ENCODE data around the gene AFMID.

GRCh38 chr17:78144736-78145641 lies 42.2 kb upstream of the AFMID start:
- TF ChIP-seq MAFF (IDR thresholded peaks at IDR 0.05; ENCODE audit: low read length) (no peak), BRCA1 (IDR thresholded peaks at IDR 0.05) (no peak), BRCA1 (CRISPR knock-in tag; IDR thresholded peaks at IDR 0.05) (no peak), MEF2A (IDR thresholded peaks at IDR 0.05; ENCODE audit: control insufficient read depth, low read depth, low read length) (no peak), ZNF707 (CRISPR knock-in tag; conservative IDR thresholded peaks at IDR 0.05) (no peak), ETV5 (CRISPR knock-in tag; IDR thresholded peaks at IDR 0.05; ENCODE audit: low read depth) (no peak), ZNF41 (CRISPR knock-in tag; conservative IDR thresholded peaks at IDR 0.05) (no peak), NFATC3 (IDR thresholded peaks at IDR 0.05) (no peak), TCF3 (CRISPR knock-in tag; IDR thresholded peaks at IDR 0.05) (no peak), CTCF (IDR thresholded peaks at IDR 0.05 in 2 of 3, conservative IDR thresholded peaks at IDR 0.05 in 1 of 3; ENCODE audit: insufficient read depth in 2 of 3, low read depth in 1 of 3, low read length in 3 of 3) (no peak), POLR2A (conservative IDR thresholded peaks at IDR 0.05) (no peak)
- TF ChIP-seq, protein P1, sequence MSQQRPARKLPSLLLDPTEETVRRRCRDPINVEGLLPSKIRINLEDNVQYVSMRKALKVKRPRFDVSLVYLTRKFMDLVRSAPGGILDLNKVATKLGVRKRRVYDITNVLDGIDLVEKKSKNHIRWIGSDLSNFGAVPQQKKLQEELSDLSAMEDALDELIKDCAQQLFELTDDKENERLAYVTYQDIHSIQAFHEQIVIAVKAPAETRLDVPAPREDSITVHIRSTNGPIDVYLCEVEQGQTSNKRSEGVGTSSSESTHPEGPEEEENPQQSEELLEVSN (IDR thresholded peaks at IDR 0.05; ENCODE audit: borderline replicate concordance in 1 of 2, extremely low read depth in 1 of 2, insufficient read depth in 1 of 2, insufficient read length in 1 of 2, low read depth in 1 of 2, low read length in 1 of 2, poor library complexity in 1 of 2, severe bottlenecking in 1 of 2): no peak
- TF ChIP-seq, protein P2, sequence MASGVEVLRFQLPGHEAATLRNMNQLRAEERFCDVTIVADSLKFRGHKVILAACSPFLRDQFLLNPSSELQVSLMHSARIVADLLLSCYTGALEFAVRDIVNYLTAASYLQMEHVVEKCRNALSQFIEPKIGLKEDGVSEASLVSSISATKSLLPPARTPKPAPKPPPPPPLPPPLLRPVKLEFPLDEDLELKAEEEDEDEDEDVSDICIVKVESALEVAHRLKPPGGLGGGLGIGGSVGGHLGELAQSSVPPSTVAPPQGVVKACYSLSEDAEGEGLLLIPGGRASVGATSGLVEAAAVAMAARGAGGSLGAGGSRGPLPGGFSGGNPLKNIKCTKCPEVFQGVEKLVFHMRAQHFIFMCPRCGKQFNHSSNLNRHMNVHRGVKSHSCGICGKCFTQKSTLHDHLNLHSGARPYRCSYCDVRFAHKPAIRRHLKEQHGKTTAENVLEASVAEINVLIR (CRISPR knock-in tag; IDR thresholded peaks at IDR 0.05): no peak
- TF ChIP-seq, protein P3, sequence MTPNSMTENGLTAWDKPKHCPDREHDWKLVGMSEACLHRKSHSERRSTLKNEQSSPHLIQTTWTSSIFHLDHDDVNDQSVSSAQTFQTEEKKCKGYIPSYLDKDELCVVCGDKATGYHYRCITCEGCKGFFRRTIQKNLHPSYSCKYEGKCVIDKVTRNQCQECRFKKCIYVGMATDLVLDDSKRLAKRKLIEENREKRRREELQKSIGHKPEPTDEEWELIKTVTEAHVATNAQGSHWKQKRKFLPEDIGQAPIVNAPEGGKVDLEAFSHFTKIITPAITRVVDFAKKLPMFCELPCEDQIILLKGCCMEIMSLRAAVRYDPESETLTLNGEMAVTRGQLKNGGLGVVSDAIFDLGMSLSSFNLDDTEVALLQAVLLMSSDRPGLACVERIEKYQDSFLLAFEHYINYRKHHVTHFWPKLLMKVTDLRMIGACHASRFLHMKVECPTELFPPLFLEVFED (CRISPR knock-in tag; conservative IDR thresholded peaks at IDR 0.05): no peak
